ENCODE data around the gene MCOLN2. TPM values are rescaled to one million over a fixed set of nuclear protein-coding genes. Genes with fewer than 3 reads are reported as not detected.

The MCOLN2 gene
- total and polyA plus RNA-seq, 4 donors: 0.16 to 0.28 (median 0.25) TPM; not detected in 1

DNA sequence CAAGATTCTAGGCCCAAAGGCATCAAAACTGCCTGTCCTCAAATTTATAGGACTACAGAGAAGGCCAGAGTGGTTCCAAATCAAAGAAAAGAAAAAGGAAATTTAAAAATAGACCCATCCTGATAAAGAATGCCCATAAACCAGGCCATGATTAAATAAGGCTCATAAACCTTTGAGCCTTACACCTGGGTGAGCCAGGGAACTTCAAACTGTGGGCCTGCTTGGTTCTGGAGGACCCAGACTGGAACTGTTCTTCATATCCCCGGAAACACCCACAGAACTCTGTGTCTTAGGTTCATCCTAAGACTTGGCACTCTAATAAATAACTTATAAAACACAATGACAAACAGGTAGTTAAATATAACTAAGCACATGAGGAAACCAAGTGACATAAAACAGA is 28.8 kb downstream of the MCOLN2 start (continued):
- no peak for TF ChIP-seq SP1 (IDR thresholded peaks at IDR 0.05)
- no peak for TF ChIP-seq ZBTB33 (IDR thresholded peaks at IDR 0.05)
- no peak for TF ChIP-seq YY1 (IDR thresholded peaks at IDR 0.05)
- TF ChIP-seq HNF4A (conservative IDR thresholded peaks at IDR 0.05): no peak

DNA sequence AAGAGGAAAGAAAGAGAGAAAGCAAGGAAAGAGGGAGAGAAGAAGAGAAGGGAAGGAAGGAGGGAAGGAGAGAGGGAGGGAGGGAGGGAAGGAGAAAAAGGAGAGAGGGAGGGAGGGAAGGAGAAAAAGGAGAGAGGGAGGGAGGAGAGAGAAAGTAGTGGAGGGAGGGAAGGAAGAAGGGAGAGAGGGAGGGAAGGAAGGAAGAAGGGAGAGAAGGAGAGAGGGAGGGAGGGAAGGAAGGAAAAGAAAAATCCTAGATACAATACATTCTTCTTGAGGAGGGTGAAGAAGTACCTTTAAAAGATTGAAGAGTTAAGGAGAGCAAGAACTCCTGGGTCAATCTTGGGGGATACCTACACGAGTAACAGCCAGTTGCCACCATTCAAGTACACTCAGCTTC is 29.2 kb downstream of the MCOLN2 start:
- Histone ChIP-seq H3K4me1 (ENCODE audit: control insufficient read depth in 4 of 4, insufficient read depth in 4 of 4, low read length in 3 of 4) (no peaks in the 10 kb centered on the region), H3K4me3 (ENCODE audit: low read depth in 1 of 3, low read length in 3 of 3) (no peak overlapping the region), H3K9me3 (ENCODE audit: control insufficient read depth in 4 of 4, low read length in 3 of 4) (no peaks in the 10 kb centered on the region), H3K36me3 (ENCODE audit: control insufficient read depth in 4 of 4, insufficient read depth in 3 of 4, low read depth in 1 of 4, low read length in 3 of 4) (no peaks in the 10 kb centered on the region), H3K9ac (ENCODE audit: low read depth in 1 of 2, low read length in 2 of 2) (no peak overlapping the region), H3K27ac (ENCODE audit: low read depth in 1 of 2, low read length in 2 of 2) (no peak overlapping the region), H3K27me3 (ENCODE audit: control insufficient read depth in 4 of 4, insufficient read depth in 4 of 4, low read length in 3 of 4) (no peaks in the 10 kb centered on the region)
- no peak for DNase-seq (ENCODE audit: low spot score)
- TF ChIP-seq HNF4G (IDR thresholded peaks at IDR 0.05) (no peak), FOXA2 (IDR thresholded peaks at IDR 0.05) (no peak), NR2F2 (IDR thresholded peaks at IDR 0.05) (no peak), RXRA (IDR thresholded peaks at IDR 0.05) (no peak), YY1 (IDR thresholded peaks at IDR 0.05) (no peak), JUND (IDR thresholded peaks at IDR 0.05) (no peak), REST (IDR thresholded peaks at IDR 0.05) (no peak), HNF4A (conservative IDR thresholded peaks at IDR 0.05) (no peak), CTCF (IDR thresholded peaks at IDR 0.05; ENCODE audit: low read depth, low read length, missing input control) (no peak), TAF1 (conservative IDR thresholded peaks at IDR 0.05) (no peak), GABPA (IDR thresholded peaks at IDR 0.05 in 1 of 2, conservative IDR thresholded peaks at IDR 0.05 in 1 of 2) (no peak)
- 74% methylated on average over 1 of the region's 1 CpG for WGBS

DNA sequence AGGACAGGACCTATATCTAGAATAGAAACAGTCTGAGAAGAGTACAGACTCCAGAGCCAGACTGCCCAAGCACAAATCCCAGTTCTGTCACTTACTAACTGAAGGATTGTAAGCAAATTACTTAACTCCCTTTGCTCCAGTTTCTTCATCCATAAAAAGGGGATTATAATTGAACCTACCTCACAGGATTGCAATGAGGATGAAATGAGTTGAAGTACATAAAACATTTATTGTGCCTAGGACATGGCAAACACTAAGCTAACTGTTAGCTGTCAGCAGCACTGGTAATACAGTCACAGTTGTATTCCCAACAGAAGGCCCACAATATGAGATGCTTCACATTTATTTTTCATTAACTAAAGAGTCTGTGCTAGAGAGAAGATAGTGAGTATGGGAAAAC is 33.9 kb downstream of the MCOLN2 start:
- DNase-seq (ENCODE audit: low spot score): no peak
- Histone ChIP-seq H3K4me1 (ENCODE audit: control insufficient read depth in 4 of 4, insufficient read depth in 4 of 4, low read length in 3 of 4) (no peaks in the 10 kb centered on the region), H3K27ac (ENCODE audit: low read depth in 1 of 2, low read length in 2 of 2) (no peak overlapping the region), H3K9ac (ENCODE audit: low read depth in 1 of 2, low read length in 2 of 2) (no peak overlapping the region), H3K9me3 (ENCODE audit: control insufficient read depth in 4 of 4, low read length in 3 of 4) (no peaks in the 10 kb centered on the region), H3K27me3 (ENCODE audit: control insufficient read depth in 4 of 4, insufficient read depth in 4 of 4, low read length in 3 of 4) (no peaks in the 10 kb centered on the region), H3K36me3 (ENCODE audit: control insufficient read depth in 4 of 4, insufficient read depth in 3 of 4, low read depth in 1 of 4, low read length in 3 of 4) (no peaks in the 10 kb centered on the region), H3K4me3 (ENCODE audit: low read depth in 1 of 3, low read length in 3 of 3) (no peak overlapping the region)
- TF ChIP-seq NR2F2 (IDR thresholded peaks at IDR 0.05) (no peak), FOXA2 (IDR thresholded peaks at IDR 0.05) (no peak), JUND (IDR thresholded peaks at IDR 0.05) (no peak), FOXA1 (IDR thresholded peaks at IDR 0.05) (no peak), CTCF (IDR thresholded peaks at IDR 0.05; ENCODE audit: low read depth, low read length, missing input control) (no peak), HNF4G (IDR thresholded peaks at IDR 0.05) (no peak), RAD21 (IDR thresholded peaks at IDR 0.05) (no peak), TAF1 (conservative IDR thresholded peaks at IDR 0.05) (no peak), YY1 (IDR thresholded peaks at IDR 0.05) (no peak), HNF4A (conservative IDR thresholded peaks at IDR 0.05) (no peak), REST (IDR thresholded peaks at IDR 0.05) (no peak)
- TF ChIP-seq, protein P1, sequence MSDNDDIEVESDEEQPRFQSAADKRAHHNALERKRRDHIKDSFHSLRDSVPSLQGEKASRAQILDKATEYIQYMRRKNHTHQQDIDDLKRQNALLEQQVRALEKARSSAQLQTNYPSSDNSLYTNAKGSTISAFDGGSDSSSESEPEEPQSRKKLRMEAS (IDR thresholded peaks at IDR 0.05): no peak
